H1 (cell line): ENCODE measurements around the gene CNIH3. TPM values are rescaled to one million over a fixed set of nuclear protein-coding genes. Genes with fewer than 3 reads are reported as not detected.

ENCODE experiments used
- CTCF ChIA-PET: fragments of 300-600 bp; sonication (Branson Sonifier 250); formaldehyde crosslinking; loops from one replicate; lab custom pipeline; 2021; ENCODE audit not compliant: partially characterized antibody; lab: Charles Lee
- POLR2A ChIA-PET: fragments of 300-600 bp; sonication (Branson Sonifier 250); formaldehyde crosslinking; loops from one replicate; lab custom pipeline; 2021; ENCODE audit warnings: inconsistent platforms; ENCODE audit not compliant: partially characterized antibody; lab: Charles Lee
- DNase-seq, 2 experiments: peaks; one replicate each; pipeline versions ENCODE4 v3.0.0 to v3.0.0-alpha.2; 2010 to 2022; ENCODE audit warnings: low spot score in 2 of 2, low read depth in 1 of 2, mixed read lengths in 1 of 2
- FAIRE-seq: peaks from 2 replicates; lab custom pipeline; 2011; peaks lifted over from hg19 to GRCh38; lab: Jason Lieb, UNC
- H2AFZ ChIP-seq: 2 replicates; pipeline ENCODE4 v1.8.1; 2012; ENCODE audit warnings: low read length, inconsistent platforms
- H2AK5ac ChIP-seq: 2 replicates; pipeline ENCODE4 v1.6.1; 2013; ENCODE audit warnings: low read depth, low read length
- H2BK120ac ChIP-seq: replicated peaks from 2 replicates; pipeline ENCODE3; 2013; ENCODE audit warnings: low read depth, low read length, inconsistent platforms
- H2BK12ac ChIP-seq: 2 replicates; pipeline ENCODE4 v1.6.1; 2013; ENCODE audit warnings: low read depth, low read length
- H2BK15ac ChIP-seq: 2 replicates; pipeline ENCODE4 v1.6.1; 2013; ENCODE audit warnings: low read length
- H2BK20ac ChIP-seq: 2 replicates; pipeline ENCODE4 v1.6.1; 2013; ENCODE audit warnings: low read length
- H2BK5ac ChIP-seq: 2 replicates; pipeline ENCODE4 v1.6.1; 2013; ENCODE audit warnings: low read depth, low read length
- H3K14ac ChIP-seq: 2 replicates; pipeline ENCODE4 v1.6.1; 2013; ENCODE audit warnings: inconsistent platforms; ENCODE audit not compliant: insufficient read length
- H3K18ac ChIP-seq: 2 replicates; pipeline ENCODE4 v1.6.1; 2013; ENCODE audit warnings: low read length; ENCODE audit errors: extremely low read depth
- H3K23ac ChIP-seq: 2 replicates; pipeline ENCODE4 v1.6.1; 2013; ENCODE audit warnings: inconsistent platforms; ENCODE audit not compliant: insufficient read length
- H3K23me2 ChIP-seq: 2 replicates; pipeline ENCODE4 v1.6.1; 2013; ENCODE audit warnings: low read depth, low read length
- H3K27ac ChIP-seq: 2 replicates; pipeline ENCODE4 v1.6.1; 2011; ENCODE audit warnings: low read depth, low read length, inconsistent platforms
- H3K27me3 ChIP-seq, 4 experiments: replicated peaks in 1 of 4; 1 replicate in 1 of 4; 2 replicates in 3 of 4; pipeline versions ENCODE4 v1.6.1 to v1.8.1; 2011 to 2013; ENCODE audit warnings: low read length in 3 of 4, mild to moderate bottlenecking in 3 of 4, inconsistent platforms in 2 of 4, mixed read lengths in 2 of 4, moderate library complexity in 1 of 4; ENCODE audit not compliant: control insufficient read depth in 3 of 4, insufficient read depth in 3 of 4; ENCODE audit errors: extremely low read depth in 1 of 4
- H3K36me3 ChIP-seq, 4 experiments: 2 replicates each; pipeline versions ENCODE4 v1.6.1 to v1.8.1; 2011 to 2013; ENCODE audit warnings: mild to moderate bottlenecking in 4 of 4, low read length in 3 of 4, moderate library complexity in 2 of 4, control low read depth in 1 of 4, inconsistent platforms in 1 of 4; ENCODE audit not compliant: insufficient read depth in 4 of 4, control insufficient read depth in 2 of 4
- H3K4ac ChIP-seq: replicated peaks from 2 replicates; pipeline ENCODE3; 2013; ENCODE audit warnings: low read length, low read depth, mixed read lengths, inconsistent platforms; ENCODE audit not compliant: insufficient read length
- H3K4me1 ChIP-seq, 4 experiments: replicated peaks in 1 of 4; 1 replicate in 1 of 4; 2 replicates in 3 of 4; pipeline versions ENCODE4 v1.6.1 to v1.8.1; 2011 to 2013; ENCODE audit warnings: low read length in 3 of 4, inconsistent platforms in 2 of 4, mixed read lengths in 1 of 4; ENCODE audit not compliant: insufficient read depth in 4 of 4, control insufficient read depth in 3 of 4
- H3K4me2 ChIP-seq, 2 experiments: 2 replicates each; pipeline versions ENCODE4 v1.6.1 to v1.8.1; 2011 to 2013; ENCODE audit warnings: low read depth in 2 of 2, low read length in 2 of 2, control low read depth in 1 of 2, inconsistent platforms in 1 of 2, mild to moderate bottlenecking in 1 of 2; ENCODE audit not compliant: insufficient read depth in 1 of 2
- H3K4me3 ChIP-seq, 4 experiments: fragments of 200-600, 300-600 bp in 1 of 4; sonication (generic), shearing (Covaris generic), sonication (Bioruptor Twin) in 1 of 4; 2 replicates each; pipeline versions ENCODE4 v1.5.1 to v1.8.1; 2011 to 2016; ENCODE audit warnings: low read length in 4 of 4, low read depth in 3 of 4, control low read depth in 2 of 4, inconsistent platforms in 2 of 4, mild to moderate bottlenecking in 2 of 4, mixed read lengths in 1 of 4, moderate library complexity in 1 of 4; ENCODE audit not compliant: insufficient read depth in 2 of 4; ENCODE audit errors: extremely low read depth in 1 of 4
- H3K56ac ChIP-seq: replicated peaks from 2 replicates; pipeline ENCODE3; 2013; ENCODE audit warnings: low read depth, mild to moderate bottlenecking, mixed read lengths, low read length, inconsistent platforms; ENCODE audit not compliant: insufficient read length
- H3K79me1 ChIP-seq: 2 replicates; pipeline ENCODE4 v1.6.1; 2013; ENCODE audit warnings: low read depth, low read length, control low read depth
- H3K79me2 ChIP-seq, 2 experiments: 2 replicates each; pipeline versions ENCODE4 v1.6.1 to v1.8.1; 2012 to 2013; ENCODE audit warnings: low read length in 2 of 2, mild to moderate bottlenecking in 2 of 2, inconsistent platforms in 1 of 2; ENCODE audit not compliant: insufficient read depth in 2 of 2, control insufficient read depth in 1 of 2
- H3K9ac ChIP-seq, 4 experiments: replicated peaks in 1 of 4; 1 replicate in 1 of 4; 2 replicates in 3 of 4; pipeline versions ENCODE4 v1.6.1 to v1.8.1; 2011 to 2013; ENCODE audit warnings: low read depth in 3 of 4, low read length in 3 of 4, control low read depth in 2 of 4, mild to moderate bottlenecking in 2 of 4, moderate library complexity in 2 of 4, inconsistent platforms in 1 of 4; ENCODE audit errors: extremely low read depth in 1 of 4
- H3K9me3 ChIP-seq, 2 experiments: 2 replicates each; pipeline versions ENCODE4 v1.6.1 to v1.8.1; 2012 to 2013; ENCODE audit warnings: mild to moderate bottlenecking in 2 of 2, moderate library complexity in 2 of 2, control low read depth in 1 of 2, inconsistent platforms in 1 of 2, low read depth in 1 of 2, low read length in 1 of 2, mixed read lengths in 1 of 2; ENCODE audit not compliant: insufficient read depth in 2 of 2
- H4K20me1 ChIP-seq, 2 experiments: replicated peaks in 1 of 2; 2 replicates each; pipeline versions ENCODE3 to v1.8.1; 2011 to 2013; ENCODE audit warnings: inconsistent platforms in 2 of 2, low read length in 2 of 2, mild to moderate bottlenecking in 1 of 2; ENCODE audit not compliant: insufficient read depth in 2 of 2, control insufficient read depth in 1 of 2
- H4K5ac ChIP-seq: 2 replicates; pipeline ENCODE4 v1.6.1; 2013; ENCODE audit warnings: low read length, low read depth, mixed read lengths, inconsistent platforms; ENCODE audit not compliant: insufficient read length
- H4K8ac ChIP-seq: 2 replicates; pipeline ENCODE4 v1.8.0; 2013; ENCODE audit warnings: mild to moderate bottlenecking, moderate library complexity, low read length, inconsistent platforms; ENCODE audit not compliant: insufficient read depth; ENCODE audit errors: extremely low read depth
- H4K91ac ChIP-seq: replicated peaks from 2 replicates; pipeline ENCODE3; 2013; ENCODE audit warnings: low read length, mixed read lengths, inconsistent platforms; ENCODE audit not compliant: insufficient read length
- BCL11A ChIP-seq, 2 experiments: IDR thresholded peaks; one replicate each; pipeline ENCODE4 v1.6.1; 2011; ENCODE audit warnings: low read depth in 2 of 2, low read length in 2 of 2, mild to moderate bottlenecking in 2 of 2
- JUN ChIP-seq: IDR thresholded peaks from 2 replicates; pipeline ENCODE4 v1.6.1; 2011; ENCODE audit warnings: low read depth, mild to moderate bottlenecking, improper control_type of control experiment, low read length
- NANOG ChIP-seq: IDR thresholded peaks from 2 replicates; pipeline ENCODE4 v1.6.1; 2011; ENCODE audit warnings: low read length, low read depth, mild to moderate bottlenecking, inconsistent platforms; ENCODE audit not compliant: insufficient read depth, poor library complexity, severe bottlenecking
- RBBP5 ChIP-seq: IDR thresholded peaks from 2 replicates; pipeline ENCODE4 v1.7.1; 2012; ENCODE audit warnings: low read depth, mild to moderate bottlenecking, inconsistent platforms, low read length, moderate library complexity, borderline replicate concordance
- SP1 ChIP-seq: IDR thresholded peaks from 2 replicates; pipeline ENCODE4 v1.6.1; 2011; ENCODE audit warnings: low read depth, low read length
- TAF1 ChIP-seq: IDR thresholded peaks from 2 replicates; pipeline ENCODE4 v1.6.1; 2011; ENCODE audit warnings: mild to moderate bottlenecking, low read depth, low read length
- TBP ChIP-seq: IDR thresholded peaks from 2 replicates; pipeline ENCODE4 v1.6.1; 2011; ENCODE audit warnings: low read depth, low read length, improper control_type of control experiment
- TEAD4 ChIP-seq: IDR thresholded peaks from 2 replicates; pipeline ENCODE4 v1.6.1; 2012; ENCODE audit warnings: low read depth, low read length, inconsistent platforms, mixed read lengths
- WGBS, 2 experiments: shearing (Covaris generic) in 1 of 2; methylation state at CpG; one replicate each; pipeline versions ENCODE4 v1.1.6 to v1.1.7; 2013 to 2015; ENCODE audit warnings: low lambda C conversion rate in 2 of 2, mixed read lengths in 2 of 2, inconsistent platforms in 1 of 2, low coverage in 1 of 2, missing lambda C conversion rate in 1 of 2; ENCODE audit not compliant: insufficient replicate concordance in 2 of 2, insufficient coverage in 1 of 2, insufficient read length in 1 of 2; ENCODE audit errors: extremely low coverage in 1 of 2, missing lambda C conversion rate in 1 of 2; 5-methylcytosine and 5-hydroxymethylcytosine counted together
- polyA plus RNA-seq, 7 experiments: library from polyadenylated mRNA; depleted of rRNA in 3 of 7; stranded (reverse) in 5 of 7; unstranded in 2 of 7; fragments of >200 nt in 5 of 7; fragments of 200-250 nt in 2 of 7; gene quantifications; 1 replicate in 5 of 7; 2 replicates in 1 of 7; 4 replicates in 1 of 7; pipeline versions ENCODE4 v1.2.1 to v1.2.3, GENCODE V29; 2011 to 2013; ENCODE audit warnings: missing spikeins in 2 of 7, mixed read lengths in 2 of 7
- total RNA-seq: library from RNA; stranded (reverse); fragmentation: NEBNext Ultra II Directional; extraction: Animal tissue kit (Norgen Biotek cat#: 25700); gene quantifications from 2 replicates; pipeline ENCODE4 v1.2.1, GENCODE V29; 2021
- TF ChIP-seq, protein P1 (sequence below): IDR thresholded peaks from 2 replicates; pipeline ENCODE4 v1.6.1; 2012; ENCODE audit warnings: low read length, inconsistent platforms

The CNIH3 gene
- total and polyA plus RNA-seq, 2 of the 8 experiments (the other 6 are each of a cell fraction or from before 2014, with no cell fraction given): 3.7 to 5.6 TPM

DNA sequence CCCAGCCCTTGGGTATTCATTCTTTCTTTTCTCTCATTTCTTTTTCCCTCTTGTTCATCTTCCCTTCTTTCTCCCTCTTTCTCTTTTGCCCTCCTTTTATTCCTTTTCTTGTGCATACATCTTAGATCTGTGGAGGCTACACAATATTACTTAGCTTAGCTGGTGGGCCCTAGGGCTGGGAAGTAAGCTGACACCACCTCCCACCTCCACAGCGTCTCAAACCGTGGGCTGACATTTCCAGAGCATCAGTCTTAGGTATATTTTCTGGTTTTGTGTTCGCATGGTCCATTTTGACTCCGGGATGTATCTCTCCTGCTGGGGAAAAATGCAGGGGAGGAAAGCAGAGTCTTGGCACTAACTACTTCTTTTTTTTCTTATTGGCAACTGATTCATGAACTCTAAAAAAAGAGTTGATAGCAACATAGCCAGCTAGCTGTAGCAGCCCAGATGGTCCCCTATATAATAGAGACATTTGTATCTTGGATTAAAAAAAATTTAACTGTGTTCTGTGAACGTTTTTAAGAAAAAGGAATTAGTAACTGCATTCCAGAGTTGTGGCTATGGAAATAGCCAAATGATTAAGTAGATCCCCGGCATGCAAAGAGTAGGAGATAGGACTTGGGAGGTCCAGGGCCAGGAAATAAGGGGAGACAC lies 15.5 kb downstream of the CNIH3 start:
- H3K56ac ChIP-seq: no peak overlapping the region
- no peak overlapping the region for H2BK5ac ChIP-seq
- FAIRE-seq (no peak), DNase-seq (no peak)
- H3K36me3 ChIP-seq: peaks cover 0 to 2% (median 0%) of the 10 kb centered on the region in 4 experiments; a peak in 2 of 8 replicates
- ChIA-PET POLR2A (no interaction called here), CTCF (interaction anchor here (0.6 to 7.8 kb wide), 6 partner anchors 13 to 263 kb away, joined by 3 to 94 read pairs (median 8); partner anchors contain the start of gene CNIH3)
- H3K79me1 ChIP-seq: no peaks in the 10 kb centered on the region
- H3K27me3 ChIP-seq: no peaks in the 10 kb centered on the region
- H3K4me3 ChIP-seq: no peak overlapping the region
- H2BK12ac ChIP-seq: 0 out of 2 replicates have a peak overlapping the region, but pooled peaks have one; percentile 10
- no peaks in the 10 kb centered on the region for H3K79me2 ChIP-seq
- no peaks in the 10 kb centered on the region for H3K23me2 ChIP-seq
- no peak overlapping the region for H3K9ac ChIP-seq
- no peak overlapping the region for H3K23ac ChIP-seq
- H2BK120ac ChIP-seq: no peak overlapping the region
- no peak overlapping the region for H3K18ac ChIP-seq
- no peak overlapping the region for H4K5ac ChIP-seq
- H3K14ac ChIP-seq: no peak overlapping the region
- no peaks in the 10 kb centered on the region for H3K9me3 ChIP-seq
- peaks cover 0 to 9% (median 5%) of the 10 kb centered on the region in 4 experiments; a peak in 5 of 7 replicates for H3K4me1 ChIP-seq
- no peak overlapping the region for H2AFZ ChIP-seq
- no peak overlapping the region for H3K4ac ChIP-seq
- WGBS, 2 experiments: 94% methylated on average over 6 of the region's 6 CpGs; no CpG with 5 or more reads in 1 of the 2 experiments
- no peak overlapping the region for H4K91ac ChIP-seq
- H4K8ac ChIP-seq: no peak overlapping the region
- 0 out of 2 replicates have a peak overlapping the region, but pooled peaks have one; percentile 6 for H2BK20ac ChIP-seq
- TF ChIP-seq TEAD4 (no peak), JUN (no peak), SP1 (no peak), NANOG (no peak), BCL11A (IDR thresholded peaks at IDR 0.05; ENCODE audit: low read depth in 2 of 2, low read length in 2 of 2) (no peak), TBP (no peak), TAF1 (no peak), RBBP5 (no peak)
- TF ChIP-seq, protein P1, sequence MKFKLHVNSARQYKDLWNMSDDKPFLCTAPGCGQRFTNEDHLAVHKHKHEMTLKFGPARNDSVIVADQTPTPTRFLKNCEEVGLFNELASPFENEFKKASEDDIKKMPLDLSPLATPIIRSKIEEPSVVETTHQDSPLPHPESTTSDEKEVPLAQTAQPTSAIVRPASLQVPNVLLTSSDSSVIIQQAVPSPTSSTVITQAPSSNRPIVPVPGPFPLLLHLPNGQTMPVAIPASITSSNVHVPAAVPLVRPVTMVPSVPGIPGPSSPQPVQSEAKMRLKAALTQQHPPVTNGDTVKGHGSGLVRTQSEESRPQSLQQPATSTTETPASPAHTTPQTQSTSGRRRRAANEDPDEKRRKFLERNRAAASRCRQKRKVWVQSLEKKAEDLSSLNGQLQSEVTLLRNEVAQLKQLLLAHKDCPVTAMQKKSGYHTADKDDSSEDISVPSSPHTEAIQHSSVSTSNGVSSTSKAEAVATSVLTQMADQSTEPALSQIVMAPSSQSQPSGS: no peak
- H2AK5ac ChIP-seq: no peak overlapping the region
- H2BK15ac ChIP-seq: no peak overlapping the region
- no peak overlapping the region for H3K27ac ChIP-seq
- H3K4me2 ChIP-seq: no peak overlapping the region
- no peaks in the 10 kb centered on the region for H4K20me1 ChIP-seq
